Astrocyte (in vitro differentiated cells and primary cell): ENCODE data around the gene HPGDS.

Experiments used
- EZH2 ChIP-seq: IDR thresholded peaks from 2 replicates; pipeline ENCODE4 v1.6.1; 2012; ENCODE audit warnings: mild to moderate bottlenecking, low read length, inconsistent platforms; ENCODE audit not compliant: insufficient read depth
- TF ChIP-seq, protein P1 (sequence below): IDR thresholded peaks from 2 replicates; pipeline ENCODE4 v1.5.1; 2011; ENCODE audit warnings: low read depth, mild to moderate bottlenecking, inconsistent platforms, low read length, moderate library complexity; ENCODE audit not compliant: insufficient read depth

DNA sequence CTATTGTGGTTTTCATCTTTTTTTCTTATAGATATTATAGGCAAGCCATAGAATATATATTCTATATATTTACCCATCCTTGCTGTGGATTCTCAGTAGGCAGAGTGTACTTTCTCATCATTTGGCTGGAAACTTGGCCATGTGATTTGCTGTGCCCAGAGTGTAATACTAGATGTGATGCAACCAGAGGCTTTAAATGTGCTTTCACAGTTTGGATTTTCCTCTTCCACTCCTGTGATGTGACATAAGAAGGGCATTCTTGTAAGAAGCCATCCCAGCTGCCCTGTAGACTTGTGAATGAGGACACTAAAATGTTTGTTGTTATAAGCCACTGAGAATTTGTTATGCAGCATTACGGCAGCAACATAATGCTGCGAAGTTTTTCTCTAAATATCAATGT is 10.4 kb upstream of the HPGDS start:
- TF ChIP-seq EZH2 = no peak
- TF ChIP-seq, protein P1, sequence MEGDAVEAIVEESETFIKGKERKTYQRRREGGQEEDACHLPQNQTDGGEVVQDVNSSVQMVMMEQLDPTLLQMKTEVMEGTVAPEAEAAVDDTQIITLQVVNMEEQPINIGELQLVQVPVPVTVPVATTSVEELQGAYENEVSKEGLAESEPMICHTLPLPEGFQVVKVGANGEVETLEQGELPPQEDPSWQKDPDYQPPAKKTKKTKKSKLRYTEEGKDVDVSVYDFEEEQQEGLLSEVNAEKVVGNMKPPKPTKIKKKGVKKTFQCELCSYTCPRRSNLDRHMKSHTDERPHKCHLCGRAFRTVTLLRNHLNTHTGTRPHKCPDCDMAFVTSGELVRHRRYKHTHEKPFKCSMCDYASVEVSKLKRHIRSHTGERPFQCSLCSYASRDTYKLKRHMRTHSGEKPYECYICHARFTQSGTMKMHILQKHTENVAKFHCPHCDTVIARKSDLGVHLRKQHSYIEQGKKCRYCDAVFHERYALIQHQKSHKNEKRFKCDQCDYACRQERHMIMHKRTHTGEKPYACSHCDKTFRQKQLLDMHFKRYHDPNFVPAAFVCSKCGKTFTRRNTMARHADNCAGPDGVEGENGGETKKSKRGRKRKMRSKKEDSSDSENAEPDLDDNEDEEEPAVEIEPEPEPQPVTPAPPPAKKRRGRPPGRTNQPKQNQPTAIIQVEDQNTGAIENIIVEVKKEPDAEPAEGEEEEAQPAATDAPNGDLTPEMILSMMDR = no peak
